ENCODE results near the gene RALGAPB.

RALGAPB gene

DNA sequence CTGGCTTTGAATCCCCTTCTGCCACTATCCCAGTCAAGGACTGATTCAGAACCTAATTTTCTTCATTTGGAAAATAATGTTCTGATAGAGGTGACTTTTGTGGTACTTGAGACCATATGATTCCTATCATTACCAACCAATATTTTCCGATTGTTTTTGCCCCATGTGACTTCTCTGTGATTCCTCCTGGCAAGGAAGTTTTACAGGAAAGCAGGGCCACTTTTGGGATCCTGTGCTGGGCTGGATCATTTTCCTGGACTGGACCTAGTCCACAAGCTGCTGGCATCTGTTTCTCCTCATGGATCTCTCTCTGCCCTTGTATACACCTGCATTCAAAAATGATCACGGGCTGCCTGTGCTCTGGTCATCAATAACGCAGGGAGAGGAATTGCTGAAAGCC is 23.6 kb upstream of the RALGAPB start:
- intact Hi-C loops (cut with DNase I; ENCODE audit: low total_unique reads) = no loop called here
- H3K36me3 ChIP-seq = peaks cover 0 to 38% (median 23%) of the 10 kb centered on the region in 3 donors
- H3K4me1 ChIP-seq = peaks cover 0 to 24% (median 10%) of the 10 kb centered on the region in 4 donors
- H3K9me3 ChIP-seq = no peaks in the 10 kb centered on the region
- no peak for DNase-seq
- no peaks in the 10 kb centered on the region for H3K27me3 ChIP-seq
- H3K27ac ChIP-seq = no peak overlapping the region
- TF ChIP-seq, protein P1, sequence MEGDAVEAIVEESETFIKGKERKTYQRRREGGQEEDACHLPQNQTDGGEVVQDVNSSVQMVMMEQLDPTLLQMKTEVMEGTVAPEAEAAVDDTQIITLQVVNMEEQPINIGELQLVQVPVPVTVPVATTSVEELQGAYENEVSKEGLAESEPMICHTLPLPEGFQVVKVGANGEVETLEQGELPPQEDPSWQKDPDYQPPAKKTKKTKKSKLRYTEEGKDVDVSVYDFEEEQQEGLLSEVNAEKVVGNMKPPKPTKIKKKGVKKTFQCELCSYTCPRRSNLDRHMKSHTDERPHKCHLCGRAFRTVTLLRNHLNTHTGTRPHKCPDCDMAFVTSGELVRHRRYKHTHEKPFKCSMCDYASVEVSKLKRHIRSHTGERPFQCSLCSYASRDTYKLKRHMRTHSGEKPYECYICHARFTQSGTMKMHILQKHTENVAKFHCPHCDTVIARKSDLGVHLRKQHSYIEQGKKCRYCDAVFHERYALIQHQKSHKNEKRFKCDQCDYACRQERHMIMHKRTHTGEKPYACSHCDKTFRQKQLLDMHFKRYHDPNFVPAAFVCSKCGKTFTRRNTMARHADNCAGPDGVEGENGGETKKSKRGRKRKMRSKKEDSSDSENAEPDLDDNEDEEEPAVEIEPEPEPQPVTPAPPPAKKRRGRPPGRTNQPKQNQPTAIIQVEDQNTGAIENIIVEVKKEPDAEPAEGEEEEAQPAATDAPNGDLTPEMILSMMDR (IDR thresholded peaks at IDR 0.05) = no peak
- no peak overlapping the region for H3K4me3 ChIP-seq

DNA sequence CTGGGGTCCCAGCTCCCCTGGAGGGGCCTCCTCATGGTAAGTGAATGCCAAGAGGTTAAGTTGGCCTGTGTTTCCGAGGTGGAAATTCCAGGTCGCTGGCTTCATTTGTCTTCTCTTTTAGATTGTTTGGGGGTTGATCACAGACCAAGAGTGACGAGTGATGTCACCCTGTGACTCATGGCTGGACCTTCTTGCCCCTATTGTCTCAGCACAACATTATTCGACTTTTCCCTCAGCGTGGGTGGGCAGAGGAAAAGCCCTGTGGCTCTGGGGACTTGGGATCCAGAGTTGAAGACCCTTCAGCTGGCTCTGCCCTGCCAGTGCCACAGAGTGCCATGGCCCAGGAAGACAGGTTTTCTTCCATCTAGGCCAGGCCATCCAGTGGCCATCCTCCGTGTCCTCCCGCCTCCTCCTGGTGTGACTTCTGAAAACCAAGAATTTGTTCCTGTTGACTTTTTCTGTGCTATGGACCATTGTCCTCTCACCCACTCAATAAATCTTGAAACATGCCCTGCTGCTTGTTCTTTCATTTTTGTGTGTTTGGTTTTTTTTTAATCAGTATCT is 22.1 kb upstream of the RALGAPB start:
- Histone ChIP-seq H3K27ac (no peak overlapping the region), H3K4me1 (peaks cover 0 to 24% (median 10%) of the 10 kb centered on the region in 4 donors), H3K9me3 (no peaks in the 10 kb centered on the region), H3K27me3 (no peaks in the 10 kb centered on the region), H3K4me3 (no peak overlapping the region), H3K36me3 (peaks cover 0 to 38% (median 23%) of the 10 kb centered on the region in 3 donors)
- no peak for DNase-seq
- TF ChIP-seq, protein P1 (IDR thresholded peaks at IDR 0.05) = no peak
- intact Hi-C loops (cut with DNase I; ENCODE audit: low total_unique reads) = no loop called here

- no peak overlapping the region for H3K27ac ChIP-seq
- DNase-seq = no peak
- TF ChIP-seq, protein P1 (IDR thresholded peaks at IDR 0.05) = no peak
- no peaks in the 10 kb centered on the region for H3K9me3 ChIP-seq
- intact Hi-C loops (cut with DNase I; ENCODE audit: low total_unique reads) = no loop called here
- H3K4me1 ChIP-seq = peaks cover 0 to 4% (median 0%) of the 10 kb centered on the region in 4 donors
- H3K36me3 ChIP-seq = peaks cover 0 to 38% (median 23%) of the 10 kb centered on the region in 3 donors
- no peaks in the 10 kb centered on the region for H3K27me3 ChIP-seq
- H3K4me3 ChIP-seq = no peak overlapping the region
These were observed 19.6 kb upstream of the RALGAPB start for GRCh38 chr20:38452880-38453624.

- Histone ChIP-seq H3K27ac (no peak overlapping the region), H3K9me3 (no peaks in the 10 kb centered on the region), H3K4me1 (no peaks in the 10 kb centered on the region), H3K27me3 (no peaks in the 10 kb centered on the region), H3K4me3 (no peak overlapping the region), H3K36me3 (peaks cover 0 to 31% (median 19%) of the 10 kb centered on the region in 3 donors)
- no peak for DNase-seq
- intact Hi-C loops (cut with DNase I; ENCODE audit: low total_unique reads) = no loop called here
- TF ChIP-seq, protein P1 (IDR thresholded peaks at IDR 0.05) = no peak
These were observed 18.7 kb upstream of the RALGAPB start for GRCh38 chr20:38453941-38454340.

DNA sequence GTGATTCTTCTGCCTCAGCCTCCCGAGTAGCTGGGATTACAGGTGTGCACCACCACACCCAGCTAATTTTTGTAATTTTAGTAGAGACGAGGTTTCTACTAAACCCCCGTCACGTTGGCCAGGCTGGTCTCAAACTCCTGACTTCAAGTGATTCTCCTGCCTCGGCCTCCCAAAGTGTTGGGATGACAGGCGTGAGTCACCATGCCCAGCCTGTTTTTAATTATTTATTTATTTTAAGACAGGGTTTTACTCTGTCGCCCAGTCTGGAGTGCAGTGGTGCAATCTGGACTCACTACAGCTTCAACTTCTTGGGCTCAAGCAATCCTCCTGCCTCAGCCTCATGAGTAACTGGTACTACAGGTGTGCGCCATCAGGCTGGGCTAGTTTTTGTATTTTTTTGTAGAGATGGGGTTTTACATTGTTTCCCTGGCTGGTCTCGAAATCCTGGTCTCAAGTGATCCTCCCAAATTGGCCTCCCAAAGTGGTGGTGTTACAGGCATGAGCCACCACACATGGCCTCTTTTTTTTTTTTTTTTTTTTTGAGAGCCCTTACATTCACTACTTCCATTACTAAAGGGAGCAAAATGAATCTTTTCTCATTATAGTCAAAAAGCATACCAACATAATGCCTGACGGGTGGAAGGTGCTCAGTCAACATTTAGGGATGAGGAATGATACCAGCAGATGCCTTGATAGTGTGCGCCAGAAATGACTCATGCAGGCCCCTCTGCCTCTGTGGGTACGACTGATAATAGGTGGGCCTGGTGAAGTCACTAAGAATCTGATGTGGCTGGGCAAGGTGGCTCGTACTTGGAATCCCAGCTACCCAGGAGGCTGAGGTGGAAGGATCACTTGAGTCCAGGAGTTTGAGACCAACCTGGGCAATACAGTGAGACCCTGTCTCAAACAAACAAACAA is 17.8 kb upstream of the RALGAPB start:
- H3K4me1 ChIP-seq = no peaks in the 10 kb centered on the region
- H3K9me3 ChIP-seq = no peaks in the 10 kb centered on the region
- peaks cover 0 to 22% (median 11%) of the 10 kb centered on the region in 3 donors for H3K36me3 ChIP-seq
- DNase-seq = no peak
- no peaks in the 10 kb centered on the region for H3K27me3 ChIP-seq
- TF ChIP-seq, protein P1 (IDR thresholded peaks at IDR 0.05) = no peak
- no peak overlapping the region for H3K4me3 ChIP-seq
- no peak overlapping the region for H3K27ac ChIP-seq
- intact Hi-C loops (cut with DNase I; ENCODE audit: low total_unique reads) = no loop called here
